Forelimb muscle (tissue), 1 donor: ENCODE data around the gene MUC2. TPM values are rescaled to one million over a fixed set of nuclear protein-coding genes. Genes with fewer than 3 reads are reported as not detected.
"Not testable (repeated sequence)": the region's sequence is repeated elsewhere in the genome, so short reads cannot be mapped to it uniquely, and the experiment has no call there.

Experiments
- DNase-seq: peaks from one replicate; pipeline ENCODE4 v3.0.0-alpha.2; 2013; ENCODE audit warnings: low read depth
- polyA plus RNA-seq: library from polyadenylated mRNA; unstranded; fragments of 120-200 nt; gene quantifications from one replicate; pipeline ENCODE4 v1.2.1, GENCODE V29; 2013; ENCODE audit not compliant: insufficient read length

Gene MUC2
- polyA plus RNA-seq, 1 donor, result 0.01 TPM

GRCh38 chr11:1104411-1105182, 29.9 kb downstream of the MUC2 start:
- DNase-seq, result no peak

- DNase-seq, result no peak
Measured at GRCh38 chr11:1105183-1105565, 30.5 kb downstream of the MUC2 start.

GRCh38 chr11:1106387-1106786, 31.7 kb downstream of the MUC2 start:
- no peak for DNase-seq

DNA sequence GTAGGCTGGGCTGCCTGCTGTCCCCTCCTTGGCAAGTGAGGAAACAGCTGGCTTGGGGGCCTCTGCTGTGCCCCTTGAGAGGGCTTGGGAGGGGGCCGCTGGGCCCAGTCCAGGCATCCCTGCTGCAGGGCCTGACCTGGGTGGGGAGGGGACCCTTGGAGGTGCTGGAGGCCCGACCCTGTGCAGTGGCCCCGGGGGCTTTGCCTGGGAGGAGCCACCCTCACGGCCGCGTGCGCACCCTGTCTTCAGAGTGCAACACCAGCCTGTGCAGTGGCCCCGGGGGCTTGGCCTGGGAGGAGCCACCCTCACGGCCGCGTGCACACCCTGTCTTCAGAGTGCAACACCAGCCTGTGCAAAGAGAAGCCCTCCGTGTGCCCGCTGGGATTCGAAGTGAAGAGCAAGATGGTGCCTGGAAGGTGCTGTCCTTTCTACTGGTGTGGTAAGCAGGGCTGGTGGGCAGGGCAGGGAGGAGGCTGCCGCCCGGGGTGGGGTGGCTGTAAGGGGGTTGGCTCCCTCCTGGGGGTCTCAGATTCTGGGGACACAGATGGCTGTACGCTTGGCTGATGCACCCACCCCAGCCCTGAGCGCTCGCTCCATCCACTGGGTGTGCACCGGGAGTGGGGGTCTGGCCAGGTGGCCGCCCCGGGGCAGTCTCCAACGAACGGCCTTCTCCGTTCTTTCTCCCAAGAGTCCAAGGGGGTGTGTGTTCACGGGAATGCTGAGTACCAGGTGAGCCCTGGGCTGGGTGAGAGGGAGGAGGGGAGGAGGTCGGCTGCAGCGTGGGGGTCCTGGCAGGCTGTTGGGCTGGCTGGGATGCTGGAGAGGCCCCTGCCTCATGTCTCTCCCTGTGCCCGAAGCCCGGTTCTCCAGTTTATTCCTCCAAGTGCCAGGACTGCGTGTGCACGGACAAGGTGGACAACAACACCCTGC, 32.9 kb downstream of the MUC2 start:
- DNase-seq, result no peak

- DNase-seq, result no peak
Measured at GRCh38 chr11:1108246-1108900, 33.7 kb downstream of the MUC2 start.

DNA sequence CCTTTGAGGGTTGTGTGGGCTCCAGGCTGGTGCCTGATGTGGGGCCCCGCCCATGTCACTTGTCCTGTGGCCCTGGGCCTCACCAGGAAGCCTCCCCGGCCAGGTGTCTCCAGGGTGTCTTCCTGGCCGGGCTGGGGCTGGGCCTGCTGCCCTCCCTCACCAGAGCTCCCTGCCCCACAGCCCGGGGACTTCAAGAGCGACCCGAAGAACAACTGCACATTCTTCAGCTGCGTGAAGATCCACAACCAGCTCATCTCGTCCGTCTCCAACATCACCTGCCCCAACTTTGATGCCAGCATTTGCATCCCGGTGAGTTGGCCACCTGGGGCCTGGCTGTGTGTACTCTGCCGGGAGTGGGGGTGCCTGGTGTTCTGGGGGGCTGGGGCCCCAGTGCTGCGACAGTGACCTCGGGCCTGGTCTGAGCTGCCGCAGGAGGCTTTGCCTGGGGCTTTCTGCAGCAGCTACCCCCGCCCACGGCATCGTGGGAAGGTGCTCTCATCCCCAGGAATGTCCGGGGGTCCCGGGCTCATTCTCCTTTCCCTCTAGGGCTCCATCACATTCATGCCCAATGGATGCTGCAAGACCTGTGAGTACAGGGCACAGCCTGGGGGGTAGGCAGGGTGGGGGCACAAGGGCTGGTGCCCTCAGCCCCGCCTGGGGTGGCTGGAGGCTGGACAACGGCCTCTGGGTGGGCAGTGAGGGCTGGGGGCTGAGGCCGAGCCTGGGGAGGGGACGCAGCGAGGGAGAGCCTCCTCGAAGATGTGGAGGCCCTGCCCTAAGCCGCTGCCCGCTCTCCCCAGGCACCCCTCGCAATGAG, 34.6 kb downstream of the MUC2 start:
- DNase-seq, result no peak

- no peak for DNase-seq
Measured at GRCh38 chr11:1109918-1110705, 35.4 kb downstream of the MUC2 start.

DNA sequence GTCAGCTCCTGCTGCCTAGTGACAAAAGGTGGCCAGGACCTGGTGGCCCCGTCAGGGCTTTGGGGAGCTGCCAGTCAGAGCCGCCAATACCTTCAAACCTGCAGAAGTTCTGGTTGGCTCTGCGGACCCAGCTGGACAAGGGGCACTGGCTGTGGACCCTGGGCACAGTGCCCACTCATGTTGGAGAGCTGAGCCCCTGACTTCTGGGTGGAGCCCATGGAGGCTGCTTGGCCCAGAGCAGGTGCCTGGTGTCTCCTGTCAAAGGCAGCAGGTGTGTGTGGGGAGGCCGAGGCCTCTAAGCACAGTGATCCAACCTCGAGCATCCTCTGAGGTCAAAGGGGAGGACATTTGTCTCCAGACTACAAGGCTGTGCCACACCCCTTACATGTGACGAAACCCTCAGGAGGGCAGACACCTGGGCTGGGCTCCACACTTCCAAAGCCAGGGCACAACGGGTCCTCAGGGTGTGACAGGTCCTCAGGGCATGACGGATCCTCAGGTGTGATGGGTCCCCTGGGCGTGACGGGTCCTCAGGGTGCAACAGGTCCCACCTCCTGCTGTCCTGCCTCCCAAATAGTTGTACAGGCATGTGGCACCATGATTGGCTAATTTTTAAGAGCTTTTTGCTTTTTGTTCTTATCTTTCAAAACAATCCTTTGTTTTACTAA, 37.0 kb downstream of the MUC2 start:
- DNase-seq, result no peak

DNA sequence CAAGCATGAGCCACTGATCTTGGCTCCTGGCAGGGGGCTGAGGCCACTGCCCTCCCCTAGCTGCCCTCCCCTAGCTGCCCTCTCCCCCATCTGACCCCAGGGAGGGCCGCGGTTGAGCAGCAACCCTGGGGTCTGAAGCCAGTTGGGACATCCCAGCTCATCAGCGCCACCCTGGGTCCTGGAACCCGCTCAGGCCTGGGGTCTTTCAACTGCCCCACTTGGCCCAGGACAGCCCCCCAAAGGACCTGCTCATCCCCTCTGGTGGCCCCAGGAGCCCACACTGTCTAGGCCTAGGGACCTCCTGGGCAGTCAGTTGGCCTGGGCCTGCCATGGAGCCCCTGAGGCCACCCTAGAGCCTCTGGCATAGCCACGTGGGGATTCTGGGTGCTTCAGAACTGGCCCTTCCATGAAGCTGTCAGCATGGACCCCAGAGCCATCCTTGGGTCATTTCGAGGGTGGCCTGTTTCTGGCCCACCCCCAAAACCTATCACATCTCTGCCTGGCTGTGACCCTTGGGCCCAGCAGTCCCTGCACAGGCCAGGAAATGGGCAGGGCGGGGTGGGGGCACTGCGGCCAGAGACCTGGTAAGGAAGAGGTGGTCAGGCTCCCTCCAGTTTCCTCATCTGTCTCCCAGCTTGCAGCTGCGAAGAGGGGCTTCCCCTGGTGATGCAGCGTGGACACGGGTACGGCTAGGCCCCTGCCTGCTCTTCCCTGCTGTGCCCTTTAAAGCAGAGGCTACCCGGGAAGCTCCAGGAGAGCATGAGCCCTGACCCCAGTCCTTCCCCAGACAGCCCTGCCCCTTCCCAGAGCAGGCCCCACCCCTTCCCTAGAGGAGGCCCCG, 37.9 kb downstream of the MUC2 start:
- no peak for DNase-seq

- no peak for DNase-seq
Measured at GRCh38 chr11:1113405-1114201, 38.9 kb downstream of the MUC2 start.

DNA sequence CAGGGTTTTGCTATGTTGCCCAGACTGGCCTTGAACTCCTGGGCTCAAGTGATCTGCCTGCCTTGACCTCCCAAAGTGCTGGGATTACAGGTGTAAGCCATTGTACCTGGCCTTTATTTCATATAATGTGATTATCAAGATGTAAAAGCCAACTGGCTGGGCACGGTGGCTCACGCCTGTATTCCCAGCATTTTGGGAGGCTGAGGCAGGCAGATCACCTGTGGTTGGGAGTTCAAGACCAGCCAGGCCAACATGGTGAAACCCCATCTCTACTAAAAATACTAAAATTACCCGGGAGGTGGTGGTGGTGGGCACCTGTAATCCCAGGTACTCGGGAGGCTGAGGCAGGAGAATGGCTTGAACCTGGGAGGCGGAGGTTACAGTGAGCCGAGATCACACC, 40.6 kb downstream of the MUC2 start:
- not testable (repeated sequence) for DNase-seq

- DNase-seq, result no peak
Measured at GRCh38 chr11:1116104-1116503, 41.4 kb downstream of the MUC2 start.

DNA sequence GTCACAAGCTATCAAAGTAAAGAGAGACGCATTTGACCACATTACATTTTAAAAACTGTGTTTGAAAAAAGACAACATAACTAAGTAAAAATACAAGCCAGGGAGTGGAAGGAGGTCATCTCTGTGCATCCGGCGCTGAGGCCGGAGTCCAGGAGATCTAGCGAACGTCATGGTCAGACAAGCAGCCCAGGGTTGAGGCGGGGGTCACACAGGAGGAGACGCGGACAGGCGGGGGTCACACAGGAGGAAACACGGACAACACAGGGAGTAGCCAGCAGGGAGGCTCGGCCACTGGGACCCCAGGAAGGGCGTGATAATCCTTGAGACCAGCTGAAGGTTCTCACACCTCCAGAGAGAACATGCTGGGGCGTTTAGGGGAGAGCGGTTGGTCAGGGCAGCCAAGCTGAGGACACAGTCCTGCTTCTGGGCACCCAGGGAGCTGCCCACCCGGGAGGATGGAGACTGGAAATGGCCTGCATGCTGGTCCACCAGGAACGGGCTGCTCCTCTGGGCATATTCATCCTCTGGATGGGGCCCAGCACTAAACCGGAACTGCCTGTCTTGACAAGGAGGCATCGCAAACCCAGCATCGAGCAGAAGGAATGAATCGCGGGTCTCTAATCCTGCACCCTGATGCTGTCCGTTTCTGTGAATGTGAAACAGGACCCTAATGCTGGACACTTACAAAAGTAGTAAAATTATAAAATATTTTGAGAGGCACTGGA, 42.2 kb downstream of the MUC2 start:
- no peak for DNase-seq

- no peak for DNase-seq
Measured at GRCh38 chr11:1117992-1118391, 43.3 kb downstream of the MUC2 start.

GRCh38 chr11:1118755-1119603, 44.3 kb downstream of the MUC2 start:
- DNase-seq, result no peak

- DNase-seq, result no peak
Measured at GRCh38 chr11:1119604-1120146, 45.0 kb downstream of the MUC2 start.
